ENCODE measurements around the gene CENPE.
A peak's percentile ranks its signal among the peaks of the same experiment; 100 is the strongest.

The CENPE gene

GRCh38 chr4:103136671-103137445, 61.3 kb downstream of the CENPE start:
- TF ChIP-seq CTCF (conservative IDR thresholded peaks at IDR 0.05; ENCODE audit: control insufficient read depth, insufficient read depth, low read depth, low read length): no peak
- H3K4me3 ChIP-seq (ENCODE audit: control insufficient read depth, low read depth, low read length): no peak overlapping the region
- no peak for DNase-seq (ENCODE audit: low read depth)

- DNase-seq (ENCODE audit: low read depth): no peak
- TF ChIP-seq CTCF (conservative IDR thresholded peaks at IDR 0.05; ENCODE audit: control insufficient read depth, insufficient read depth, low read depth, low read length): no peak
- H3K4me3 ChIP-seq (ENCODE audit: control insufficient read depth, low read depth, low read length): no peak overlapping the region
Observed at GRCh38 chr4:103129174-103129573, 69.0 kb downstream of the CENPE start.

- no peak overlapping the region for H3K4me3 ChIP-seq (ENCODE audit: control insufficient read depth, low read depth, low read length)
- TF ChIP-seq CTCF (conservative IDR thresholded peaks at IDR 0.05; ENCODE audit: control insufficient read depth, insufficient read depth, low read depth, low read length): no peak
- DNase-seq (ENCODE audit: low read depth): no peak
Observed at GRCh38 chr4:103126126-103126525, 72.0 kb downstream of the CENPE start.

GRCh38 chr4:103123114-103123513, 75.0 kb downstream of the CENPE start:
- peak; percentile 19 for DNase-seq (ENCODE audit: low read depth)
- no peak for TF ChIP-seq CTCF (conservative IDR thresholded peaks at IDR 0.05; ENCODE audit: control insufficient read depth, insufficient read depth, low read depth, low read length)
- no peak overlapping the region for H3K4me3 ChIP-seq (ENCODE audit: control insufficient read depth, low read depth, low read length)

GRCh38 chr4:103118166-103118565, 80.0 kb downstream of the CENPE start:
- peak; percentile 43 for DNase-seq (ENCODE audit: low read depth)
- no peak for TF ChIP-seq CTCF (conservative IDR thresholded peaks at IDR 0.05; ENCODE audit: control insufficient read depth, insufficient read depth, low read depth, low read length)
- H3K4me3 ChIP-seq (ENCODE audit: control insufficient read depth, low read depth, low read length): no peak overlapping the region

- no peak overlapping the region for H3K4me3 ChIP-seq (ENCODE audit: control insufficient read depth, low read depth, low read length)
- no peak for DNase-seq (ENCODE audit: low read depth)
- TF ChIP-seq CTCF (conservative IDR thresholded peaks at IDR 0.05; ENCODE audit: control insufficient read depth, insufficient read depth, low read depth, low read length): no peak
Observed at GRCh38 chr4:103111598-103111997, 86.5 kb downstream of the CENPE start.

All from fibroblast of mammary gland (primary cell).